ENCODE data around the gene TIMM50. TPM values are rescaled to one million over a fixed set of nuclear protein-coding genes. Genes with fewer than 3 reads are reported as not detected.

TIMM50 gene
- total and polyA plus RNA-seq, 7 donors: 70.5 to 189 (median 86.1) TPM

- DNase-seq: no peak
- Histone ChIP-seq H3K9me3 (no peaks in the 10 kb centered on the region), H3K4me3 (no peak overlapping the region), H3K36me3 (ENCODE audit: insufficient read depth in 1 of 2, low read depth in 1 of 2) (no peaks in the 10 kb centered on the region), H3K27me3 (ENCODE audit: insufficient read depth in 3 of 3, low read length in 2 of 3) (no peaks in the 10 kb centered on the region), H3K4me1 (peaks cover 25% of the 10 kb centered on the region), H3K27ac (no peak overlapping the region)
- WGBS, 3 donors: 57 to 71% (median 67%) methylated on average over 3 of the region's 3 CpGs
- ATAC-seq: no peak
- no peak for TF ChIP-seq CTCF (IDR thresholded peaks at IDR 0.05)
- intact Hi-C loops (cut with DNase I): loop anchor here (2.0 to 10.0 kb wide), 5 partner anchors 36 to 191 kb away; partner anchors contain the start of genes SAMD4B (in 2 of the 2), SUPT5H (in 2 of the 2) and DLL3 (in 1 of the 2)
Measured at GRCh38 chr19:39533791-39534190, 53.2 kb downstream of the TIMM50 start.

- 5% methylated on average over 10 of the region's 10 CpGs for WGBS, 3 donors
- ATAC-seq: no peak
- no peak for DNase-seq
- peak overlapping the region; percentile 91 for H3K27ac ChIP-seq
- no peaks in the 10 kb centered on the region for H3K36me3 ChIP-seq (ENCODE audit: insufficient read depth in 1 of 2, low read depth in 1 of 2)
- H3K4me3 ChIP-seq: peak overlapping the region; percentile 92
- intact Hi-C loops (cut with DNase I): loop anchor here (10.0 kb wide), 2 partner anchors 94 to 194 kb away; partner anchors contain the start of genes SUPT5H (in 2 of the 2) and SAMD4B (in 1 of the 2)
- no peaks in the 10 kb centered on the region for H3K27me3 ChIP-seq (ENCODE audit: insufficient read depth in 3 of 3, low read length in 2 of 3)
- H3K4me1 ChIP-seq: peaks cover 21% of the 10 kb centered on the region
- no peaks in the 10 kb centered on the region for H3K9me3 ChIP-seq
- no peak for TF ChIP-seq CTCF (IDR thresholded peaks at IDR 0.05)
Measured at GRCh38 chr19:39539165-39539517, 58.5 kb downstream of the TIMM50 start.

- H3K27ac ChIP-seq: peak within 1 kb of the TSS; percentile 91
- H3K4me1 ChIP-seq: peaks cover 21% of the 10 kb centered on the region
- H3K9me3 ChIP-seq: no peaks in the 10 kb centered on the region
- peak; percentile 83 for TF ChIP-seq CTCF (IDR thresholded peaks at IDR 0.05)
- H3K36me3 ChIP-seq (ENCODE audit: insufficient read depth in 1 of 2, low read depth in 1 of 2): no peaks in the 10 kb centered on the region
- DNase-seq (peak; percentile 95 to 98), ATAC-seq (peak; percentile 99)
- peak within 1 kb of the TSS; percentile 92 for H3K4me3 ChIP-seq
- intact Hi-C loops (cut with DNase I): loop anchor here (10.0 kb wide), 2 partner anchors 95 to 195 kb away; partner anchors contain the start of genes SUPT5H (in 2 of the 2) and SAMD4B (in 1 of the 2)
- H3K27me3 ChIP-seq (ENCODE audit: insufficient read depth in 3 of 3, low read length in 2 of 3): no peaks in the 10 kb centered on the region
- WGBS, 3 donors: 0% methylated on average over 46 to 84 of the region's 84 CpGs
Measured at GRCh38 chr19:39539518-39540332, 59.1 kb downstream of the TIMM50 start, which contains the start of gene EID2. EID2 (minus strand) TSS chr19:39540161; CDS start chr19:39540079, 82 bp downstream.

GRCh38 chr19:39540333-39540673, 59.7 kb downstream of the TIMM50 start:
- ATAC-seq (no peak), DNase-seq (no peak)
- H3K4me1 ChIP-seq: peaks cover 21% of the 10 kb centered on the region
- no peaks in the 10 kb centered on the region for H3K36me3 ChIP-seq (ENCODE audit: insufficient read depth in 1 of 2, low read depth in 1 of 2)
- no peak overlapping the region for H3K27ac ChIP-seq
- H3K4me3 ChIP-seq: peak overlapping the region; percentile 92
- 3 to 6% (median 3%) methylated on average over 10 of the region's 10 CpGs for WGBS, 3 donors
- intact Hi-C loops (cut with DNase I): no loop called here
- H3K27me3 ChIP-seq (ENCODE audit: insufficient read depth in 3 of 3, low read length in 2 of 3): no peaks in the 10 kb centered on the region
- no peaks in the 10 kb centered on the region for H3K9me3 ChIP-seq
- no peak for TF ChIP-seq CTCF (IDR thresholded peaks at IDR 0.05)

Other genes starting within 250 kb of the TIMM50 start
- gene IFNL3, start 235.8 kb upstream of the TIMM50 start, total RNA-seq: not detected
- not detected for gene IFNL3, start 235.8 kb upstream of the TIMM50 start, polyA plus RNA-seq
- not detected for gene IFNL4, start 232.0 kb upstream of the TIMM50 start, total RNA-seq
- gene IFNL4, start 232.0 kb upstream of the TIMM50 start, polyA plus RNA-seq: not detected
- not detected for gene IFNL2, start 212.4 kb upstream of the TIMM50 start, total RNA-seq
- gene IFNL2, start 212.4 kb upstream of the TIMM50 start, polyA plus RNA-seq: not detected
- gene IFNL1, start 184.4 kb upstream of the TIMM50 start, total RNA-seq: not detected
- gene IFNL1, start 184.4 kb upstream of the TIMM50 start, polyA plus RNA-seq: not detected
- under 1 TPM in 3 of 4 donors, not detected in 1; 0.07 to 0.24 (median 0.08) TPM for gene LRFN1, start 160.0 kb upstream of the TIMM50 start, total RNA-seq
- gene LRFN1, start 160.0 kb upstream of the TIMM50 start, polyA plus RNA-seq: under 1 TPM; 0.04 to 0.08 (median 0.08) TPM
- 10 to 100 TPM in 2 of 4 donors, 1 to 10 TPM in 2; 7.6 to 13.0 (median 10.9) TPM for gene GMFG, start 144.8 kb upstream of the TIMM50 start, total RNA-seq
- gene GMFG, start 144.8 kb upstream of the TIMM50 start, polyA plus RNA-seq: 10 to 100 TPM in 2 of 3 donors, 1 to 10 TPM in 1; 6.3 to 15.9 (median 10.5) TPM
- 10 to 100 TPM; 34.7 to 66.4 (median 51.7) TPM for gene SAMD4B, start 138.4 kb upstream of the TIMM50 start, total RNA-seq
- gene SAMD4B, start 138.4 kb upstream of the TIMM50 start, polyA plus RNA-seq: 10 to 100 TPM; 42.0 to 97.5 (median 58.4) TPM
- gene PAF1, start 89.7 kb upstream of the TIMM50 start, total RNA-seq: 10 to 100 TPM; 33.7 to 38.0 (median 34.6) TPM
- 10 to 100 TPM; 34.1 to 58.0 (median 37.6) TPM for gene PAF1, start 89.7 kb upstream of the TIMM50 start, polyA plus RNA-seq
- gene MED29, start 89.5 kb upstream of the TIMM50 start, total RNA-seq: 10 to 100 TPM; 25.0 to 33.6 (median 30.2) TPM
- 10 to 100 TPM; 25.0 to 51.7 (median 26.9) TPM for gene MED29, start 89.5 kb upstream of the TIMM50 start, polyA plus RNA-seq
- 100 to 1,000 TPM in 3 of 4 donors, 10 to 100 TPM in 1; 32.1 to 391 (median 184) TPM for gene ZFP36, start 74.0 kb upstream of the TIMM50 start, total RNA-seq
- 100 to 1,000 TPM in 1 of 3 donors, 10 to 100 TPM in 2; 80.8 to 178 (median 83.3) TPM for gene ZFP36, start 74.0 kb upstream of the TIMM50 start, polyA plus RNA-seq
- 1 to 10 TPM; 6.8 to 8.0 (median 7.4) TPM for gene PLEKHG2, start 68.2 kb upstream of the TIMM50 start, total RNA-seq
- gene PLEKHG2, start 68.2 kb upstream of the TIMM50 start, polyA plus RNA-seq: 1 to 10 TPM; 2.4 to 3.0 (median 2.7) TPM
- 1,000 to 10,000 TPM; 1,186 to 1,958 (median 1,553) TPM for gene RPS16, start 44.9 kb upstream of the TIMM50 start, total RNA-seq
- 1,000 to 10,000 TPM; 2,324 to 3,255 (median 2,994) TPM for gene RPS16, start 44.9 kb upstream of the TIMM50 start, polyA plus RNA-seq
- gene SUPT5H, start 35.3 kb upstream of the TIMM50 start, total RNA-seq: 10 to 100 TPM; 60.7 to 88.6 (median 80.2) TPM
- gene SUPT5H, start 35.3 kb upstream of the TIMM50 start, polyA plus RNA-seq: 10 to 100 TPM; 63.1 to 97.1 (median 88.0) TPM
- under 1 TPM in 1 of 4 donors, not detected in 3; 0.14 TPM for gene DLL3, start 18.1 kb downstream of the TIMM50 start, total RNA-seq
- under 1 TPM in 1 of 3 donors, not detected in 2; 0.03 TPM for gene DLL3, start 18.1 kb downstream of the TIMM50 start, polyA plus RNA-seq
- gene SELENOV, start 34.3 kb downstream of the TIMM50 start, total RNA-seq: not detected
- gene SELENOV, start 34.3 kb downstream of the TIMM50 start, polyA plus RNA-seq: not detected
- gene EID2B, start 52.0 kb downstream of the TIMM50 start, total RNA-seq: 1 to 10 TPM in 3 of 4 donors, under 1 TPM in 1; 0.71 to 1.9 (median 1.7) TPM
- 1 to 10 TPM in 2 of 3 donors, under 1 TPM in 1; 0.83 to 9.0 (median 1.9) TPM for gene EID2B, start 52.0 kb downstream of the TIMM50 start, polyA plus RNA-seq
- 10 to 100 TPM in 3 of 4 donors, 1 to 10 TPM in 1; 7.6 to 13.2 (median 10.8) TPM for gene EID2, start 59.3 kb downstream of the TIMM50 start, total RNA-seq
- gene EID2, start 59.3 kb downstream of the TIMM50 start, polyA plus RNA-seq: 10 to 100 TPM in 1 of 3 donors, 1 to 10 TPM in 2; 7.7 to 15.7 (median 9.3) TPM
- gene LGALS13, start 121.7 kb downstream of the TIMM50 start, total RNA-seq: not detected
- gene LGALS13, start 121.7 kb downstream of the TIMM50 start, polyA plus RNA-seq: not detected
- not detected for gene LGALS16, start 175.1 kb downstream of the TIMM50 start, total RNA-seq
- not detected for gene LGALS16, start 175.1 kb downstream of the TIMM50 start, polyA plus RNA-seq
- gene LGALS14, start 223.6 kb downstream of the TIMM50 start, total RNA-seq: not detected
- gene LGALS14, start 223.6 kb downstream of the TIMM50 start, polyA plus RNA-seq: not detected